GM20000 (cell line): ENCODE results near the gene FOXD3.
"Not testable (repeated sequence)": the region's sequence is repeated elsewhere in the genome, so short reads cannot be mapped to it uniquely, and the experiment has no call there.

Experiments
- DNase-seq: peaks from one replicate; pipeline ENCODE4 v3.0.0; 2012; ENCODE audit warnings: low spot score
- CTCF ChIP-seq: IDR thresholded peaks from 2 replicates; pipeline ENCODE4 v1.5.1; 2012; ENCODE audit warnings: mild to moderate bottlenecking, control low read depth; ENCODE audit errors: extremely low read depth, missing control alignments

The FOXD3 gene

DNA sequence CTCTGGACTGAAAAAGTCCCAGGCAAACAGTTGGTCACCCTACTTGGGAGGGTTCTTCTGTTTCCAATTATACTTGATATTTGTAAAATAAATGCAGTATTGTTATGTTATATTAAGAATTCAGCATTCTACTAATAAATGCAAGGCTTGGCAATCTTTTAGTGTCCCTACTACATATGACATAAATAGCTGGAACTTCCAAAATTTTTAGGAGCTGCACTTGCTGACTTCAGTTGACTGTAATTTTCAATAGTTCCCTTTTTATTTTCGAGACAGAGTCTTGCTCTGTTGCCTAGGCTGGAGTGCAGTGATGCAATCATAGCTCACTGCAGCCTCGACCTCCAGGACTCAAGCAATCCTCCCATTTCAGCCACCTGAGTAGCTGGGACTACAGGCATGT lies 20.0 kb downstream of the FOXD3 start:
- DNase-seq: no peak
- no peak for TF ChIP-seq CTCF

- DNase-seq: no peak
- no peak for TF ChIP-seq CTCF
Observed at GRCh38 chr1:63343922-63344321, 21.6 kb downstream of the FOXD3 start.

- DNase-seq: no peak
- no peak for TF ChIP-seq CTCF
Observed at GRCh38 chr1:63350320-63350719, 28.0 kb downstream of the FOXD3 start.

GRCh38 chr1:63352736-63353135 lies 30.4 kb downstream of the FOXD3 start:
- no peak for TF ChIP-seq CTCF
- DNase-seq: no peak

DNA sequence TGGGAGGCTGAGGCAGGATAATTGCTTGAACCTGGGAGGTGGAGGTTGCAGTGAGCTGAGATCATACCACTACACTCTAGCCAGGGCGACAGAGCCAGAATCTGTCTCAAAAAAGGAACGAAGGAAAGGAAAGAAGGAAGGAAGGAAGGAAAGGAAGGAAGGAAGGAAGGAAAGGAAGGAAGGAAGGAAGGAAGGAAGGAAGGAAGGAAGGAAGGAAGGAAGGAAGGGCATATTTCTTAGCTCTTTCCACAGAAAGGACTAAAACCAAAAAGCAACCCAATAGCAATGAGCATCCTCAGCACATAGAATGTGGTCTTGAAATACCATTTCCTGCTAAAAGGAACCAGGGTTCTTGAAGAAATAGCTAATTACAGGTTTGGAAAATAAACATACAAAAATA lies 33.9 kb downstream of the FOXD3 start:
- DNase-seq: not testable (repeated sequence)

- DNase-seq: no peak
- TF ChIP-seq CTCF: no peak
Observed at GRCh38 chr1:63359561-63359960, 37.2 kb downstream of the FOXD3 start.

DNA sequence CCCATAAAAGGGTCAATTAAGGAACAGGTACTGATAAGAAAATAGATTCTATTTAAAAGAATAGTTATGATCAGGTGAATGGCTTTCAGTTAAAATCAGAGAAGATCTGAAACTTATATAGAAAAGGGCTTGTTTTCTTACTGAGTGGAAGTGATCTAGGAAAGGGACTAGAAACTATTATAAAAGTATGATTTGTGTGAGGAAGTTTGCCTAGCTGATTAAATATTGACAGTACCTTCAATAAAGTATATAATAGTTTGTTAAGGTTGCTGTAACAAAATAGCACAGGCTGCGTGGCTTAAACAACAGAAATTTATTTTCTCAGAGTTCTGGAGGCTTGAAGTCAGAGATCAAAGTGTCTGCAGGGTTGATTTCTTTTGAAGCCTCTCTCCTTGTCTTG lies 39.7 kb downstream of the FOXD3 start:
- DNase-seq: no peak
- no peak for TF ChIP-seq CTCF

DNA sequence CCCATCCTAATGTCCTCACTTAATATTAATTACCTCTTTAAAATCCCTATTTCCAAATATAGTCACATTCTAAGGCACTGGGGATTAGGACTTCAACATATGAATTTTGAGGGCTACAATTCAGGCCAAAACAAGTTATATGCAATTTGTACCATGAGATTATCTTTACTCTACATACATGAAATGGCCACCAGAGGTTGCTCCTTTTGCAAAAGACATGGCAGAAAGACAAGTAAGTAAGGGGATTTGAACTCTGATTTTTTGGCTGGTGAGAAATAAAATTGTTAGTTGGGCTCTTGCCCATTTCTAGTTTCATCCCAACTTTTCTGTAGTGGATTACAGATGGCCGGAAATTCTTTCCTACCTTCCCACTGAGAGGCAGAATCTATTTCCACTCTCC lies 40.2 kb downstream of the FOXD3 start:
- DNase-seq: no peak
- no peak for TF ChIP-seq CTCF
